ENCODE measurements around the gene CELF1.

CELF1 gene

DNA sequence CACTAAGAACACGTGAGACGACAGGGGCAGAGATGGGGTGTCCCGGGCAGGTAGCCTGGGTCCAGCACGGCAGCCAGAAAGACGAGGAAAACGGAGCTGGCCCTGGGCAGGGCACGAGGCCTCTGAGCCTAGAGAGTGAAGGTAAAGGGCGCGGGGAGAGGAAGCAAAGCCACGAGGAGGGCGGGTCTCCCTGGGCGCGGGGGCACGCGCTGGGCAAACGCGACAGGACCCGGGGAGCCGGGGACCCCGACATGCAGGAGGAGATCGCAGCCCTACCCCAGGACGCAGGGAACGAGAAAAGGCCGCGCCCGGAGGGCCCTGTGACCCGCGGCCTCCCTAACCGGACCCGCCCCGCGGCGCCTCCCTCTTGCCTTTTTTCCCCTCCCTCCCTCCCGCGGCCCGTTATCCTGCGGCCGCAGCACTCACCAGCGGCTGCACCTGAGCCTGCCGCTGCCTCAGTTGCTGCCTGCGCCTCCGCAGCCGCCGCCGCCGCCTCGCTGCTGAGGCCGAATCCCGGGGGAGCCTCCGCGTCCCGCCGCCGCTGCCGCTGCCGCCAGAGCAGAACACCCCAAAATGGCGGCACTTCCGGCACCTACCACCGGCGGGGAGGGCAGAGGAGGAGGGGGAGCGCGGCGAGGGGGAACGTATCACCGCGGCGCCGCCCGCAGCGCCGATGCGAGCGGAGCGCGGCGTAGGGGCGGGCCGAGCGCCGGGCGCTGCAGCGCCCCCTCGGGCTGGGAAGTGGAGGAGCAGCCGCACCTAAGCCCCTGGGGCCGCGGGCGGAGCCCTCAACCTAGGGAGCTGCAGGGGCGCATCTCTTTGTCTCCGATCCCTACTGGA is at the start of gene CELF1:
Gene CELF1, minus strand, starts transcription at position 567 of the 840 bp plus-strand sequence. CDS start 53,609 bp downstream, outside the sequence.
- peak; percentile 78 for DNase-seq (ENCODE audit: low read depth)

DNA sequence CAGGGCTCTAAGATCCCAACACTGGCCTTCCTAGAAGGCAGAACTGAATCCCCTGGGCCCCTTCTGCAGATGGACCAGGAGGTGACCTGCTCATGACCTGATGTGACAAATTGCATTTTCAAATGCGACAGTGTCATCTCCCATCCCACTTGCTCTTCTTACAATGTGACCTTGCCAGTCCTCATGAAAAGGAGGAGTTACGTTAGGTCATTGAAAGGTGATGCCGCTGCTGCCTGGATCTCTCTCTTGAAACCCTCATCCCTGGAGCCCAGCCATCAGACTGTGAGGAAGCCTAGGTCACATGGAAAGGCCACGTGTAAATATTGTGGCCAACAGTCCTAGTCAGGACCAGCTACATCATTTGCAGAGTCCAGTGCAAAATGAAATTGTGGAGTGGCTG is 47.0 kb upstream of the CELF1 start:
- DNase-seq (ENCODE audit: low read depth), result no peak

DNA sequence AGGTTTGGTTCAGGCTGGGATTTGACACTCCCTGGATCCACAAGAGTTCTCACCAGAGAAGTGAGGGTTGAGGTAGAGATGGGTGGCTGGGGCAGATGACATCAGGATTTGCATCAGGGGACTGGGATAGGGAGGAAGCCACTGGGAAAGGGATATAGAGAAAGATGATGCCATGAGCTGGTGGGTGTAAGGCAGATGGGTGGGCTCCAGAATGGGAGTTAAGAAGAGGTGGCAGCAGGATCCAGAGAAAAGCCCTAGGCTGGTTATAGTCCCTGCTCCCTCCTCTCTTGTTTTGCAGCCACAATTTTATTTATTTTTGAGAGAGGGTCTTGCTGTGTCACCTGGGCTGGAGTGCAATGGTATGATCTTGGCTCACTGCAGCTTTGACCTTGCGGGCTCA is 43.0 kb upstream of the CELF1 start:
- DNase-seq (ENCODE audit: low read depth), result no peak

DNA sequence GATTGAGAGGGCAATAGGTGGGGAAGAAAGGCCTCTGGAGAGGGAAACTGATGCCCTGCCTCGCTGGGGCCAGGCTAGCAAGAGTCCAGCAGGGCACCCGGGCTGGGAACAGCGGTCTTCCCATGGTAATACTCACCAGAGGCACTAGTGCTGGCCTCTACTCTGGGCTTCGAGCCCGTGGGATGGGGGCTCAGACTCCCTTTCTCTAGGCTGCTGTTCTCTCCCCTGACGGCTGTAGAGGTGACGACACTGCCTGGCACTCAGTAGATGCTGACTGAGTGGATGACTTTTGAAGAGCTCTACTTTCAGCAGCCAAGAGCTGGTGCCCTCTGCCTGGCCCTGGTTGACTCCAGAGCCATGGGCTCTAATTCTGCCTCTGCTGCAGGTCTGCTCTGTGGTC is 42.1 kb upstream of the CELF1 start:
- DNase-seq (ENCODE audit: low read depth), result no peak

DNA sequence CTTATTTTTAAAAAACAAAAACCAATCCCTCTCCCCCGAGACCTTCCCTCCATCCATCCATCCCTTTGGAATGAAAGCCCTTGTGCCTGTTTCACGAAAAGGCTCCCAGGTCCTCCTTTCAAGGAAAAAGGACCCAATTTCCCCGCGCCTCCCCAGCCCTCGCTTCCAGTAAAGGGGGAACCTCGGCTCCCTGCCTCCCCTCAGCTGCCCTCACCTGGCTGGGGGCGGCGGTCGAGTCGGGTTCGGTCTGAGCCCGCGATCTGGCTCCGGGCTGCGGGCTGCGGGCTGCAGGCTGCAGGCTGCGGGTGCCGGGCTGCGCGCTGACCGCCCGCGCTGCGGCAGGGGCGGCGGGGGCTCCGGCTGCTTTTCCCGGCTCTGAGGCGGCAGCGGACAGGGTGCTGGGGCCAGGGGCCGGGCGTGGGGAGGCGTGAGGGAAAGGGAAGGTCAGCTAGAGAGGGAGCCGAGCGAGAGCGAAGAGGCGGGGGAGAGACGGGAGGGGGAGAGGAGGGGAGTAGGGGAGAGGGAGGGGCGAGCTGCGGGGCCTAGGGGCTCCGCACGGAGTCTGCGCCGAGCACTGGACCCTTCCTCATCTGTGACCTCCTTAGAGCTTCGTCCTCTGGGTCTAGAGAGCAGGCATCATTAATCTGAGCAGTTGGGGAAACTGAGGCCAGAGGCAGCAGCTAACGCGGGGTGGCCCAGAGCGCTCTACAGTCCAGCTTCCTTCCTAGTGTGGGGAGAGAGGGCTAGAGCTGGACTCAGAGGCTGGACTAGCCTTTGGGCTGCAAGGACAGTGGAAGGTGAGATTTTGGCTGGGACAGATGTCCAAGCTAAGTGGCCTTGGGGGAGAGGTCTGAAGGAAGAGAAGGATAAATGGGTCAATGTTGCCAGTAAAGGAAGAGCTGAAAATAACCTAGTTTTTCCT is 41.3 kb upstream of the CELF1 start, which contains the start of gene C1QTNF4:
Gene C1QTNF4, minus strand, starts transcription at position 478 of the 922 bp plus-strand sequence. CDS start 3,601 bp downstream, outside the sequence.
- DNase-seq (ENCODE audit: low read depth), result no peak

DNA sequence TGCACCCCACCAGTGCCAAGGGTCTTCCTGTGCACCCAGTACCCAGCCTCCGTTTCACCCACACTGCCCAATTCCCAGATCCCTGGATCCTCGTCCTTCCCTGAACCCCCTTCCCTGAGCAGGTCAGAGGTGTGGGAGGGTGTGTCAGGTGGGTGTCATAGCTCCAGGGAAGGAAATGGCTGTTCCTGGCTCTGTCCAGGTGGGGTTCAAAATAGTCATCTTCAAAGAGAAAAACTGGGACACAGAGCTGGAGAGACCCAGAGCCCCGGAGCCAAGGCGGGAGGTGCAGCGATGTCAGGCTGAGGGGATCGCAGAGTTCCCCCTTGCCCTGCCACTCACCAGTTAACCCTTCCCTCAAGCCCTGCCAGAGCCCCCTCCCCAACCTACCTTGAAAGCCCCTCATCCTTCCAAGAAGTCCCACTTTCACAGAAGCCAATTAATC is 40.6 kb upstream of the CELF1 start:
- DNase-seq (ENCODE audit: low read depth), result no peak

DNA sequence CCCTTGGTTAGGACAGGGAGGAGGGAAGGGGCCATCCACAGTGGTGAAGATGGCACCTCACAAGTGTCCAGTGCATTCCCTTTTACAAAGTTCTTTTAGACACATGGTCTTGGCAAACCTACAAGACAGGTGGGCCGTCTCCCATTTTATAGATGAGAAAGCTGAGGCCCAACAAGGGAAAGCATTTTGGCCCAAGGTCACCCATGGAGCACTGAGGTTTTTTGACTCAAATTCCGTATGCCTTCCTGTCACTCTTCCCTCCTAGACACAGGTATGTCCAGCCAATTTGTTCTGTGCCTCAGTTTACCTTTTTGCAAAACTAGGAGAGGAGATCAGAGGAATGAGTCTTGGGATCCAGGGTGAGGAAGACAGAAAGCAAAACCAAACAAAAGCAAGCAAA is 40.0 kb upstream of the CELF1 start:
- no peak for DNase-seq (ENCODE audit: low read depth)

DNA sequence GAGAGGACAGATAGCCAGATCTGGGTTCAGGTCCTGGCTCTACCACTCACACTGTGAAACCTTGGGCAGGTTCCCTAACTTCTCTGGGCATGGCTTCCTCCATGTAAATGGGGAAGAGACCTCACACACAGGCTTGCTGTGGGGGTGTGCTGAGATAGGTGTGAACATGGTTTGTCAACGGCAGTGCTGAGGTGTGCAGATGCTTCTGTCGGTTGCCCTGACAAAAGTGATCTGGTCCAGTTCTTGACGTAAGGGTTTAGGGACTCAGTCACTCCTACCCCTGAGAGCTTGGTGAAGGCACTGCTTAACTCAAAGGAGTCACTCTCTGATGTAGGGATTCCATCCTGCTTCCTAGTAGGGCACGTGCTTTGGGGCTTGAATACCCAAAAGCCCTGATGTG is 39.3 kb upstream of the CELF1 start:
- DNase-seq (ENCODE audit: low read depth), result no peak

DNA sequence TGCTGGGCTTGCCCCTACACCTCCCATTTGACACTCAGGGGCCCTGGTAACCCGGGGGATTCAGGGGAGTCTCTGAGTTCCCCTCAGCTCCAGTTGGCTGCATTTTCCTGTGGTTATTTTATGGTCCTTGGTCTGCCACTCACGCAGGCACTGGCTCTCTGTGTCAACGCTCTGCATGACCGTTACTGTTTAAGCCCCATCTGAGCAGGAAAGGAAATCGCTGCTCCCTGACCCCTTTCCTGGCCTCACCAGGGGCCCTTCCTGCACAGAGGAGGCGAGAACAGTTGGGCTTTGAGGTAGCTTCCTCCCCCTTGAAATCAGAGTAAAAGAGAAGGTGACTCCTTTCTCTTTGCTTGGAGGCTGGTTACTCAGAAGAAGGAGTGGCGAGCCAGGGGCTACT is 38.8 kb upstream of the CELF1 start:
- no peak for DNase-seq (ENCODE audit: low read depth)

DNA sequence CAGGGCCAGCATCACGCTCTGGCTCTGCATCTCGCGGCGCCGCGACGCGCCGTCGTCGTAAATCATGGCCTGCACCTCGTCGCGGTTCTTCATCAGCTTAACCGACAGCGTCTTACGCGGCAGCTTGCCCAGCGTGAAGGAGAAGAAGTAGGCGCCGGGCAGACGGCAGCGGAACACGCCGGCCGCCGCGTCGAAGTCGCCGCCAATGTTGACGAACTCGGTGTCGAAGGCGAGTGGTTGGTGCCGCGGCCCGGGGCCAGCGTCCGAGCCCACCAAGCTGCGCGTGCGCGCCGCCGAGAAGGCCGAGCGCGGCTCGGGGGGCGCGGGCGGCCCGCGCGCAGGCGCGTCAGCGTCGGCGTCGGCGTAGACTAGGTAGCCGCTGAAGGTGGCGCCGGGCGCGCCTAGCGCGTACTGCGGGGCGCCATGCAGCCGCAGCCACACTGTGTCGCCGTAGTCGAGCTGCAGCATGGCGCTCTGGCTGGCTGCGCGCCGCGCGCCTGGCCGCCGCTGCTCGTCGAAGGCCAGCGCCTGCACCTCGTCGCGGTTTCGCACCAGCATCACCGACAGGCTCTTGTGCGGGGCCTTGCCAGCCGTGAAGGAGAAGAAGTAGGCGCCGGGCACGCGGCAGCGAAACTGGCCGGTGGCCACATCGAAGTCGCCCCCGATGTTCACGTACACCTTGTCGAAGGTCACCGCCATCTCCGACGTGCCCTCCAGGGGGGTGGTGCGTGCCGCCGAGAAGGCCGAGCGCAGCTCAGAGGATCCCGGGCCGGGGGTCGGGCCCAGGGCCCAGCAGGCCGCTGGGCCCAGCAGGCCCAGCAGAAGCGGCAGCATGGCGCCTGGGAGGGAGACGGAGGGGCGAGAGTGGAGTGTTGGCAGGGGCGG is 37.3 kb upstream of the CELF1 start:
- no peak for DNase-seq (ENCODE audit: low read depth)

DNA sequence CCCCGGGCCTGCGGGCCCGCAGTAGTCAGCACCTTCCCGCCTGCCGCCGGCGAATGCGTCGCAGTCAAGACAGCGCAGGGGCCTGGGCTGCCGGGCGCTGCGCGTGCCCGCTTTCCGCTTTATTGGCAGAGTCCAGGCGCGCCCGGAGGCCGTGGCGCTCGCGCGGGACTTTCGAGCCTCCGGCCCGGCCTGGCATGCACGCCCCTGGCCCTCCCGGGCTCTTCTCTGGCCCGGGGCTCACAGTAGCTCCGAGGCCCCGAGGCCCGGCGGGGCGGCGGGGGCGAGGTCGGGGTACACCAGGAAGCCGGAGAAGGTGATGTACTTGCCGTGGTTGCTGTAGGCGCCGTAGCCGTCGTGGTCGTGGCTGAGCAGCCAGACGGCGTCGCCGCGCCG is 36.6 kb upstream of the CELF1 start:
- no peak for DNase-seq (ENCODE audit: low read depth)

DNA sequence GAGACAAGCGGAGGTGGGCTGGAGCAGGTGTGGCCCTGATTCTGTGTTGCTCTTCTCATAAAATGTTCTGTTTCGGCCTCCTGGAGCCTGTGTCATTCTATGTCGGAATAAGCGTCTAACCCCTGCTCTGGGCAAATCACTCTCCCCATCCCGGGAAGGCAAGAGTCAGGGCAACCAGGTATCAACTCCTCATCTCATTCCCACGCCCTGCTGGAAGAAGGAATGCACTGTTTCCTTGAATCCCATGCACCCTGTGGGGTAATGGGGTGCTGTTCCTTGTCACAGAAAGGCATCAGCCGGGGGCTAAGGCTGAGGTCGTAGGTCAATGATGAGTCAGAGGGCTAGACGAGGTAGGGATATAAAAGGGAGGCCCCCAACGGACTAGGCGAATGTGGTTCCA is 36.2 kb upstream of the CELF1 start:
- no peak for DNase-seq (ENCODE audit: low read depth)

DNA sequence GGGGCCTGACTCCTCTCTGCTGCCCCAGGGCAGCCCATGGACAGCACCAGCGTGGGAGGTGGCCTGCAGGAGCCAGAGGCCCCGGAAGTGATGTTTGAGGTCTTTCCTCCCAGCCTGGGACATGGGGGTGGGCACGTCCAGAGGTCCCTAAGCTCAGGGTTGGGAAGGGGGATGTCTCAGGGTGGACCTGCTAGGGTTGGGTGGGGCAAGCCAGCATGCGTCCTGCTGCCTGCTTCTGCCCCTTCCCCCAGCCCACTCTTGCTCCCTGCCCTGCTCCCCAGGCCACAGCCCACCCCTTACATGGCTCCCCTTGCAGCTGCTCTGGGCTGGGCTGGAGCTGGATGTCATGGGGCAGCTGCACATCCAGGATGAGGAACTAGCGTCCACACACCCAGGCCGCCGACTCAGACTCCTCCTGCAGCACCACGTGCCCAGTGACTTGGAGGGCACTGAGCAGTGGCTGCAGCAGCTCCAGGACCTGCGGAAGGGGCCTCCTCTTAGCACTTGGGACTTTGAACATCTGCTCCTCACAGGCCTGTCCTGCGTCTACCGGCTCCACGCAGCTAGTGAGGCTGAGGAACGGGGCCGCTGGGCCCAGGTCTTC is 34.9 kb upstream of the CELF1 start:
- DNase-seq (ENCODE audit: low read depth), result no peak

DNA sequence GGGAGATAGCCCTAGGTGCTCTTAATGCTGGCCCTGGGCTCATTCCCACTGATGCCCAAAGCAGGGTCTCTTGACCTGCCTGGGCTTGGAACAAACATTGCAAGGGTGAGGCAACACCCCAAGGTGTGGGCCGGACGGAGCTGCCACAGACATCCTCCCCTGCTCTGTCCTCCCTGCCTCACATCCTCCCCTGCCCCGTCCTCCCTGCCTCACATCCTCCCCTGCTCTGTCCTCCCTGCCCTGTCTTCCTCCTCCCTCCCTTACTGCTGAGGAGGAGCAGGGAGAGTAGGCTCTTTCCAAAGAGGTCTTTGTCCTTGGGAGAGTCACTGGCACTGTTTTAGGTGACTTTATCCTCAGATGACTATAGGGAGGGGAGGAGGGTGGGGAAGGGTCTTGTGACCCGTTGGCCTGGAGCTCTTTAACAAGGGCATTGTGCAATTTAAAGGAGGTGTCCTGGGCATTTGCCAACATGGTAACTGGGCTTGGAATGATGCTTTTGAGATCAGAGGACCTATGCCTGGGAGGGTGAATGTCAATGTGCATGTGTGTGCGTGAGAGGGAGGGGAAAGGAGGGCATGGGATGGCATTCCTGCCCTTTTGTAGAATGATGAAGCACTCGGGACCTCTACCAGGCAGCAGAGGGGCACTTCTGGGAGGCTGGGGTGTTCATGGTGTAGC is 34.2 kb upstream of the CELF1 start:
- DNase-seq (ENCODE audit: low read depth), result no peak

DNA sequence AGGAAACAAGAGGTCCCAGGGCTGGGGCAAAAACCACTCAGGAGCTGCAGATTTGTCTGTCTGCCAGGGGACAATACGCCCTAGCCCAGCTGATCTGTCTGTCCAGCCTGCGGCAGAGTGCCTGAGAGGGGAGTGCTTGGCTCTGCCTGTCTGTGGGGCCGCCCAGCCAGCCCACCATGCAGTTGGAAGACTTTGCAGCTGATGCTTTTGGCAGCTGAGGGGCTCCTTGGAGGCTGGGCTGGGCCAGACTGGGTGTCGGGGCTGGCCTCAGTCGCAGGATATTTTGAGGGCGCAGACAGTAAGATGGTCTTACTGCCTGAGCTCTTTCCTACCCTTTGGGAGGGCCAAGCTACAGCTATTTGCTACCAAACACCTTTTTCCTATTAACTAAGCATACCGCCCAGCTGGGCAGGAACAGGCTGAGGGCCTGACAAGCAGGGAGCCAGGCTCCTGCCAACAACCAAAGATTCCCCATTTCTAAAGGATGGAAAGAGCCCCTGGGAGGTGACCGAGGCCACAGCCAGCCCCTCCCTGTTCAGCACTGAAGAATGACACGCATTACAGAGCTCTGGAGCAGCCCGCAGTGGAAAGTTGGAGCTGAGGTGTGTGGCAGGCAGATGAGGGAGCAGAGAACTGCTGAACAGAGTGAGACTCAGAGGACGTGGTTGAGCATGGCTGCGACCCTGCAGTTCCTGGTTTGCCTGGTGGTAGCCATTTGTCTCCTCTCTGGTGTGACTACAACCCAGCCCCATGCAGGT is 33.3 kb upstream of the CELF1 start, which contains the start of gene FAM180B:
Gene FAM180B, plus strand, starts transcription at position 581 of the 758 bp plus-strand sequence. Its CDS starts 91 bp downstream, at position 672.
- no peak for DNase-seq (ENCODE audit: low read depth)

DNA sequence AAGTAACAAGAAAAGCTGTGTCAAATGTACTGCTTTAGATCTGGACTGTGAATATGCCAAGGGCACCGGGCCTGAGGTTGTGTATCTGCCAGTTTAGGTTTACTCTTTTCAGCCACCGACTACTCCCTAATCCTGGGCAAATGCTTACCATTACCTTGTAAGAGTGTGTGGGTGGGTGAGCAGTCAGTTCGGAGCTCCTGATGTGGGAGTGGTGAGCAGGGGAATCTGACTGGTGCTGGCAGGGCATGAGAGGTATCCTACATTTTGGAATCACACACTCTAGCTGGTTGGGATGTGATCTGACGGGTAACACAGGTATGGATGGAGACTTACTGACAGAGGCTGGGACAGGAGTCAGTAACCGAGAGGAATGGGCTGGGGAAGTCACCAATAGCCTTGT is 30.9 kb upstream of the CELF1 start:
- DNase-seq (ENCODE audit: low read depth), result no peak

DNA sequence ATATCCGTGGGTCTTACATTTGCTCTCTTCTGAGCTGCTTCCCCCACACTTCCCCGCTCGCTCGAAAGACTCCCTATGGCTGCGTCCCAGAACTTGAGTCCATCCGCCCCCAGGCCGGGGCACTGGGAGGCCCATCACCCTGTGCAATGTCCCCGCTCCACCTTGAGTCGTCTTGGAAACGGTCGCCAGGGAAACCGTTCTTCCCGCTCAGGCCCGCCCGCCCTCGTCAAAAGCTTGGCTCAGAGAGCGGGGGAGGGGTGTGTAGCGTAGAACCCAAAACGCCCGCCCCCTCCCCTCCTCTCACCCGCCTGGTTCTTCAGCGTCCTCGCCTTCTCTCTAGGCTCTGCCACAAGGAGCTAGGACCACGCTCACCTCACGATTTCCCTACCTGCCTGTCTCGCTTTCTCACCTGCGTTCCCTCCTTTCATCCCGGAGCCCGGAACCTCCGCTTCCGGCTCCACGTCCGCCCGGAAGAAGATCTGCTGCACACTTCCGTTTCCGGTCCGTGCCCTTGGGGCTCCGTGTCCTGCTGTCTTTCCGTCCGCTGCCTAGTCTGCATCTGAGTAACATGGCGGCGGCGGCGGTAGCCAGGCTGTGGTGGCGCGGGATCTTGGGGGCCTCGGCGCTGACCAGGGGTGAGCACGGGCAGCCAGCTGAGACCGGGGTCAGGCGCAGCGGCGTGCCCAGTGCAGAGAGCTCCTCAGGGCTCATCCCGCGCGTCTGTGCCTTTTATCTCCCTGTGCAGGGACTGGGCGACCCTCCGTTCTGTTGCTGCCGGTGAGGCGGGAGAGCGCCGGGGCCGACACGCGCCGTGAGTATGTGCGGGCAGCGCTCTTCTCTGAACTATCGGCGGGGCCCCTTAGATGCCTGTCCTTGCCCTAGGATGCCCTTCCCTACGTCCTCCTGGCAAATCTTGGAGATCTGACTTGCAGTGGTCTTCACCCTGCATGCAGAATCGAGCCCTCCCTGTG is 25.9 kb upstream of the CELF1 start, which contains the start of the genes KBTBD4 and NDUFS3:
Gene KBTBD4, minus strand, starts transcription at position 447 of the 971 bp plus-strand sequence. Its CDS starts 19 bp downstream, at position 428.
Gene NDUFS3, plus strand, starts transcription at position 551 of the 971 bp plus-strand sequence. Its CDS starts 18 bp downstream, at position 569.
- peak; percentile 87 for DNase-seq (ENCODE audit: low read depth)

DNA sequence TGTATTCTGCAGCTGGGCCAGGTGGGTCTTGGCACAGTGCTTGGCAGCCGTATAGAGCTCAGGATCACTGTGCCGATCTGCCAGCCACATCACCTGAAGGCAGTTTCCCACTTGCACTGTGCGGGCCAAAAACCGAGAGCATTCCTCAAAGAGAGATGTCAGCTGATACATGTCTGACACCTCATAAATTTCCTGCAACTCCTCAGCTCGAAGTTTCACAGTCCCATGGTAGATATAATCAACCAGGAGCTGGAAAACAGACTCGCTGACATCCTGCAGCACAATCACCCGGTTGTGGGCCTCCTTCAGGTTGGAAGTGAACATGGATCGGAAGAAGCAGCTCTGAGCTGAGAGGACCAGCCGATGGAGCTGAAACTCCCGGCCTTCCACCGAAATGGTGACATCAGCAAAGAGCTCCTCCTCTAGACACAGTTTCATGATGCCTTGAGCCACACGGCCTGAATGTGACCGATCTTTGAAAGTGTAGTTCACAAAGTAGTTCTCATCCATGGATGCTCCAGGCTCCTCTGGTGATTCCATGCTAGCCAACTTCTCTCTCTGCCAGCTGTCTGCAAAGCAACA is 24.6 kb upstream of the CELF1 start:
- no peak for DNase-seq (ENCODE audit: low read depth)
